ENCODE measurements around the gene DPF3. TPM values are rescaled to one million over a fixed set of nuclear protein-coding genes. Genes with fewer than 3 reads are reported as not detected.

The DPF3 gene
- polyA plus RNA-seq, 4 donors: 1.0 to 2.4 (median 1.5) TPM

Other genes starting within 250 kb of the DPF3 start
- 10 to 100 TPM in 2 of 4 donors, 1 to 10 TPM in 2; 4.6 to 16.8 (median 8.5) TPM for gene DCAF4, start 32.4 kb upstream of the DPF3 start, polyA plus RNA-seq
- gene ZFYVE1, start 133.0 kb upstream of the DPF3 start, polyA plus RNA-seq: 10 to 100 TPM in 3 of 4 donors, 1 to 10 TPM in 1; 6.4 to 15.4 (median 10.3) TPM
- gene RBM25, start 164.4 kb upstream of the DPF3 start, polyA plus RNA-seq: 100 to 1,000 TPM in 1 of 4 donors, 10 to 100 TPM in 3; 25.1 to 104 (median 40.7) TPM
- gene PSEN1, start 242.4 kb upstream of the DPF3 start, polyA plus RNA-seq: 100 to 1,000 TPM in 1 of 4 donors, 10 to 100 TPM in 3; 24.4 to 138 (median 35.4) TPM

All from small intestine (tissue), 4 donors.